GM23338 (cell line): Measurements from ENCODE around the gene NR2C2. TPM values are rescaled to one million over a fixed set of nuclear protein-coding genes. Genes with fewer than 3 reads are reported as not detected.

ENCODE experiments used
- CREB1 ChIP-seq: fragments of 250-450 bp; sonication (Bioruptor Pico); IDR thresholded peaks from 2 replicates; pipeline ENCODE4 v1.5.0; 2020; ENCODE audit warnings: low read depth, mild to moderate bottlenecking, moderate library complexity
- EZH2 ChIP-seq: fragments of 200-600 bp; sonication (generic); IDR thresholded peaks from one replicate; pipeline ENCODE4 v1.8.0; 2017; ENCODE audit warnings: antibody characterized with exemption, mild to moderate bottlenecking, low read depth; ENCODE audit not compliant: unreplicated experiment
- EZH2phosphoT487 ChIP-seq: fragments of 200-600 bp; sonication (generic); IDR thresholded peaks from one replicate; pipeline ENCODE4 v1.8.1; 2018; ENCODE audit warnings: antibody characterized with exemption; ENCODE audit not compliant: unreplicated experiment
- NANOG ChIP-seq: IDR thresholded peaks from 2 replicates; pipeline ENCODE4 v1.6.1; 2016; ENCODE audit warnings: antibody characterized with exemption, borderline replicate concordance
- POLR2AphosphoS5 ChIP-seq: IDR thresholded peaks from 2 replicates; pipeline ENCODE4 v1.6.1; 2016; ENCODE audit warnings: antibody characterized with exemption, low read depth
- REST ChIP-seq: IDR thresholded peaks from one replicate; pipeline ENCODE4 v1.6.1; 2018; ENCODE audit warnings: antibody characterized with exemption; ENCODE audit not compliant: unreplicated experiment
- ZNF331 ChIP-seq: fragments of 250-450 bp; sonication (Bioruptor Pico); IDR thresholded peaks from 2 replicates; pipeline ENCODE4 v1.5.0; 2020; ENCODE audit warnings: low read depth, mild to moderate bottlenecking, moderate library complexity
- polyA plus RNA-seq: library from polyadenylated mRNA; unstranded; fragments of >200 nt; fragmentation: Nextera tagmentation; extraction: Ambion mirVana; gene quantifications from 2 replicates; pipeline ENCODE4 v1.2.1, GENCODE V29; 2016
- total RNA-seq: library from RNA; depleted of rRNA; stranded (reverse); fragments of >200 nt; shearing (Covaris generic); gene quantifications from 2 replicates; pipeline ENCODE4 v1.2.3, GENCODE V29; 2014
- TF ChIP-seq, protein P1 (sequence below): fragments of 250-450 bp; sonication (Bioruptor Pico); IDR thresholded peaks from 2 replicates; pipeline ENCODE4 v1.5.0; 2020; ENCODE audit warnings: mild to moderate bottlenecking, moderate library complexity
- TF ChIP-seq, protein P2 (sequence below), 2 experiments: fragments of 200-600 bp in 1 of 2; sonication (generic) in 1 of 2; conservative IDR thresholded peaks; 2 replicates each; pipeline versions ENCODE4 v1.5.1 to v1.6.1; 2016 to 2017; ENCODE audit warnings: antibody characterized with exemption in 2 of 2, low read depth in 2 of 2, mild to moderate bottlenecking in 2 of 2, moderate library complexity in 1 of 2

Gene NR2C2
- total and polyA plus RNA-seq, 2 experiments from 2014 or later = 12.0 to 57.2 TPM

GRCh38 chr3:14922863-14923262, 24.5 kb upstream of the NR2C2 start (continued):
- TF ChIP-seq, protein P1, sequence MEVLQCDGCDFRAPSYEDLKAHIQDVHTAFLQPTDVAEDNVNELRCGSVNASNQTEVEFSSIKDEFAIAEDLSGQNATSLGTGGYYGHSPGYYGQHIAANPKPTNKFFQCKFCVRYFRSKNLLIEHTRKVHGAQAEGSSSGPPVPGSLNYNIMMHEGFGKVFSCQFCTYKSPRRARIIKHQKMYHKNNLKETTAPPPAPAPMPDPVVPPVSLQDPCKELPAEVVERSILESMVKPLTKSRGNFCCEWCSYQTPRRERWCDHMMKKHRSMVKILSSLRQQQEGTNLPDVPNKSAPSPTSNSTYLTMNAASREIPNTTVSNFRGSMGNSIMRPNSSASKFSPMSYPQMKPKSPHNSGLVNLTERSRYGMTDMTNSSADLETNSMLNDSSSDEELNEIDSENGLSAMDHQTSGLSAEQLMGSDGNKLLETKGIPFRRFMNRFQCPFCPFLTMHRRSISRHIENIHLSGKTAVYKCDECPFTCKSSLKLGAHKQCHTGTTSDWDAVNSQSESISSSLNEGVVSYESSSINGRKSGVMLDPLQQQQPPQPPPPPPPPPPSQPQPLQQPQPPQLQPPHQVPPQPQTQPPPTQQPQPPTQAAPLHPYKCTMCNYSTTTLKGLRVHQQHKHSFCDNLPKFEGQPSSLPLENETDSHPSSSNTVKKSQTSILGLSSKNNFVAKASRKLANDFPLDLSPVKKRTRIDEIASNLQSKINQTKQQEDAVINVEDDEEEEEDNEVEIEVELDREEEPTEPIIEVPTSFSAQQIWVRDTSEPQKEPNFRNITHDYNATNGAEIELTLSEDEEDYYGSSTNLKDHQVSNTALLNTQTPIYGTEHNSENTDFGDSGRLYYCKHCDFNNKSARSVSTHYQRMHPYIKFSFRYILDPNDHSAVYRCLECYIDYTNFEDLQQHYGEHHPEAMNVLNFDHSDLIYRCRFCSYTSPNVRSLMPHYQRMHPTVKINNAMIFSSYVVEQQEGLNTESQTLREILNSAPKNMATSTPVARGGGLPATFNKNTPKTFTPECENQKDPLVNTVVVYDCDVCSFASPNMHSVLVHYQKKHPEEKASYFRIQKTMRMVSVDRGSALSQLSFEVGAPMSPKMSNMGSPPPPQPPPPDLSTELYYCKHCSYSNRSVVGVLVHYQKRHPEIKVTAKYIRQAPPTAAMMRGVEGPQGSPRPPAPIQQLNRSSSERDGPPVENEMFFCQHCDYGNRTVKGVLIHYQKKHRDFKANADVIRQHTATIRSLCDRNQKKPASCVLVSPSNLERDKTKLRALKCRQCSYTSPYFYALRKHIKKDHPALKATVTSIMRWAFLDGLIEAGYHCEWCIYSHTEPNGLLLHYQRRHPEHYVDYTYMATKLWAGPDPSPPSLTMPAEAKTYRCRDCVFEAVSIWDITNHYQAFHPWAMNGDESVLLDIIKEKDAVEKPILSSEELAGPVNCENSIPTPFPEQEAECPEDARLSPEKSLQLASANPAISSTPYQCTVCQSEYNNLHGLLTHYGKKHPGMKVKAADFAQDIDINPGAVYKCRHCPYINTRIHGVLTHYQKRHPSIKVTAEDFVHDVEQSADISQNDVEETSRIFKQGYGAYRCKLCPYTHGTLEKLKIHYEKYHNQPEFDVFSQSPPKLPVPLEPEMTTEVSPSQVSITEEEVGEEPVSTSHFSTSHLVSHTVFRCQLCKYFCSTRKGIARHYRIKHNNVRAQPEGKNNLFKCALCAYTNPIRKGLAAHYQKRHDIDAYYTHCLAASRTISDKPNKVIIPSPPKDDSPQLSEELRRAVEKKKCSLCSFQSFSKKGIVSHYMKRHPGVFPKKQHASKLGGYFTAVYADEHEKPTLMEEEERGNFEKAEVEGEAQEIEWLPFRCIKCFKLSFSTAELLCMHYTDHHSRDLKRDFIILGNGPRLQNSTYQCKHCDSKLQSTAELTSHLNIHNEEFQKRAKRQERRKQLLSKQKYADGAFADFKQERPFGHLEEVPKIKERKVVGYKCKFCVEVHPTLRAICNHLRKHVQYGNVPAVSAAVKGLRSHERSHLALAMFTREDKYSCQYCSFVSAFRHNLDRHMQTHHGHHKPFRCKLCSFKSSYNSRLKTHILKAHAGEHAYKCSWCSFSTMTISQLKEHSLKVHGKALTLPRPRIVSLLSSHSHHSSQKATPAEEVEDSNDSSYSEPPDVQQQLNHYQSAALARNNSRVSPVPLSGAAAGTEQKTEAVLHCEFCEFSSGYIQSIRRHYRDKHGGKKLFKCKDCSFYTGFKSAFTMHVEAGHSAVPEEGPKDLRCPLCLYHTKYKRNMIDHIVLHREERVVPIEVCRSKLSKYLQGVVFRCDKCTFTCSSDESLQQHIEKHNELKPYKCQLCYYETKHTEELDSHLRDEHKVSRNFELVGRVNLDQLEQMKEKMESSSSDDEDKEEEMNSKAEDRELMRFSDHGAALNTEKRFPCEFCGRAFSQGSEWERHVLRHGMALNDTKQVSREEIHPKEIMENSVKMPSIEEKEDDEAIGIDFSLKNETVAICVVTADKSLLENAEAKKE (CRISPR knock-in tag) = no peak
- TF ChIP-seq POLR2AphosphoS5 (no peak), CREB1 (no peak), EZH2 (no peak), NANOG (no peak), EZH2phosphoT487 (no peak), ZNF331 (no peak), REST (no peak)
- TF ChIP-seq, protein P2, sequence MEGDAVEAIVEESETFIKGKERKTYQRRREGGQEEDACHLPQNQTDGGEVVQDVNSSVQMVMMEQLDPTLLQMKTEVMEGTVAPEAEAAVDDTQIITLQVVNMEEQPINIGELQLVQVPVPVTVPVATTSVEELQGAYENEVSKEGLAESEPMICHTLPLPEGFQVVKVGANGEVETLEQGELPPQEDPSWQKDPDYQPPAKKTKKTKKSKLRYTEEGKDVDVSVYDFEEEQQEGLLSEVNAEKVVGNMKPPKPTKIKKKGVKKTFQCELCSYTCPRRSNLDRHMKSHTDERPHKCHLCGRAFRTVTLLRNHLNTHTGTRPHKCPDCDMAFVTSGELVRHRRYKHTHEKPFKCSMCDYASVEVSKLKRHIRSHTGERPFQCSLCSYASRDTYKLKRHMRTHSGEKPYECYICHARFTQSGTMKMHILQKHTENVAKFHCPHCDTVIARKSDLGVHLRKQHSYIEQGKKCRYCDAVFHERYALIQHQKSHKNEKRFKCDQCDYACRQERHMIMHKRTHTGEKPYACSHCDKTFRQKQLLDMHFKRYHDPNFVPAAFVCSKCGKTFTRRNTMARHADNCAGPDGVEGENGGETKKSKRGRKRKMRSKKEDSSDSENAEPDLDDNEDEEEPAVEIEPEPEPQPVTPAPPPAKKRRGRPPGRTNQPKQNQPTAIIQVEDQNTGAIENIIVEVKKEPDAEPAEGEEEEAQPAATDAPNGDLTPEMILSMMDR (conservative IDR thresholded peaks at IDR 0.05; ENCODE audit: low read depth in 2 of 2) = no peak
